Ovary (tissue), 9 donors: ENCODE results near the gene DUSP7. TPM values are rescaled to one million over a fixed set of nuclear protein-coding genes. Genes with fewer than 3 reads are reported as not detected.

Experiments used
- DNase-seq, 5 donors: peaks; one replicate each; pipeline ENCODE4 v3.0.0-alpha.2; 2019 to 2020
- H3K27ac ChIP-seq, 2 donors: fragments of 200-600 bp; one replicate each; pipeline versions ENCODE4 v1.5.1 to v1.8.0; 2019 to 2022
- H3K27me3 ChIP-seq: fragments of 200-600 bp; one replicate; pipeline ENCODE4 v1.8.0; 2022
- H3K36me3 ChIP-seq: fragments of 200-600 bp; sonication (generic); one replicate; pipeline ENCODE4 v1.5.1; 2019
- H3K4me1 ChIP-seq: one replicate; pipeline ENCODE4 v1.8.1; 2013; ENCODE audit warnings: mild to moderate bottlenecking, moderate library complexity; ENCODE audit not compliant: insufficient read depth
- H3K4me3 ChIP-seq: fragments of 200-600 bp; sonication (generic); one replicate; pipeline ENCODE4 v1.5.1; 2017
- H3K9me3 ChIP-seq, 2 donors: fragments of 200-600 bp in 1 of 2; sonication (generic) in 1 of 2; one replicate each; pipeline versions ENCODE4 v1.5.1 to v1.8.1; 2013 to 2019; ENCODE audit warnings: mild to moderate bottlenecking in 1 of 2, moderate library complexity in 1 of 2
- EP300 ChIP-seq: sonication (generic); formaldehyde crosslinking; IDR thresholded peaks from one replicate; pipeline ENCODE4 v1.6.1; 2017; ENCODE audit warnings: antibody characterized with exemption
- POLR2A ChIP-seq: fragments of 450-650 bp; IDR thresholded peaks from one replicate; pipeline ENCODE4 v1.6.1; 2017; ENCODE audit warnings: antibody characterized with exemption, mild to moderate bottlenecking, moderate library complexity
- WGBS, 3 donors: extraction: QIAGEN DNeasy Blood & Tissue Kit in 1 of 3; methylation state at CpG; one replicate each; pipeline versions ENCODE4 v1.1.5 to v1.1.7; 2013 to 2017; 5-methylcytosine and 5-hydroxymethylcytosine counted together
- intact Hi-C, 4 donors: fragments of 100-400 bp; cut with DNase I; formaldehyde crosslinking; loops; one replicate each; pipeline versions ENCODE4 v1.11.0 to v1.15.1; 2022 to 2023
- polyA plus RNA-seq, 2 donors: library from polyadenylated mRNA; stranded (reverse); fragments of 200-250 nt in 1 of 2; fragments of 350-450 nt in 1 of 2; fragmentation: Illumina TruSeq in 1 of 2; extraction: RNeasy Lipid Tissue Mini Kit (QIAGEN cat#74804) in 1 of 2; gene quantifications; one replicate each; pipeline ENCODE4 v1.2.3, GENCODE V29; 2013 to 2014
- total RNA-seq, 7 donors: library from RNA; depleted of rRNA in 2 of 7; stranded (reverse); fragments of >200 nt in 2 of 7; fragmentation: NEBNext Ultra II Directional in 3 of 7; extraction: Animal tissue kit (Norgen Biotek cat#: 25700) in 3 of 7; gene quantifications; one replicate each; pipeline versions ENCODE4 v1.1.0 to v1.2.4, GENCODE V29; 2016 to 2023
- TF ChIP-seq, protein P1 (sequence below), 3 donors: fragments of 450-650 bp in 2 of 3; fragments of 200-600 bp in 1 of 3; IDR thresholded peaks; one replicate each; pipeline versions ENCODE4 v1.5.1 to v1.8.0; 2016 to 2022; ENCODE audit warnings: antibody characterized with exemption in 3 of 3, mild to moderate bottlenecking in 1 of 3
- donor health status: DM: no; HTN: no; CAD: no; lungs with moderate emphysema.
- donor health status: DM: no; HTN: no; CAD: no.
- donor health status: Bipolar disorder and iron deficiency.
- donor health status: DM: yes; HTN: yes; CAD: no.
- donor health status: DM: no; HTN: no; CAD: no.
- donor health status: DM: yes; HTN: yes; CAD: no.

The DUSP7 gene
- total and polyA plus RNA-seq, 9 donors, result 5.1 to 18.0 (median 14.0) TPM

DNA sequence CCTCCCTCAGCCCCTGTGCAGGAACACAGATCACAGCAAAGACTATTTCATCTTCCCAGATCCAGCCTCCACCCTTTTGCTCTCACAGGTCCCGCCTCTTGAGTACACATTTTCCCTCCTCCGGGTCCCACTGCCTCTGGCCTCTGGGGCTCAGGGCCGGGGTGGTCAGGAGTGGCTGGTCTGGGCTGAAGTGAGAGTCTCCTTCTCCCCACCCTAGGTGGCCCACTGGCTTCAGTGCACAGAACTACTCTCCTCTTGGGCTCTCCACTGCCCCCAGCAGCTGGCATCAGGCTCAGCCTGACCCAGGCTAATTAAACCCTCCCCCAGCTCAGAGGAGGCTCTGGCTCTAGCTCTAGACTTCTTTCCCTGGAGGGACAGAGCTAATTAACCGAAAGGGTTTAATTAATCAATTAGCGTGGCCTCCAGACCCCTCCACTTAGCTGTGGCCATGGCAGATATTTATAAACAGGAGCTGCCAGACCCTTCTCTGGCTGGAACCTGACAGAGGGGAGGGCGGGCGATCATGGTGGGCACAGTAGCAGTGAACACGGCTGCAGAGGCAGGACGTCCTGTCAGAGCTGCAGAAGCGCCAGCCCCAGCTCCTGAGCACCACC lies 15.1 kb downstream of the DUSP7 start:
- WGBS, 3 donors, result 63 to 66% (median 63%) methylated on average over 10 of the region's 10 CpGs
- Histone ChIP-seq H3K36me3 (no peaks in the 10 kb centered on the region), H3K9me3 (no peaks in the 10 kb centered on the region), H3K4me3 (no peak overlapping the region), H3K27ac (no peak overlapping the region), H3K4me1 (no peaks in the 10 kb centered on the region), H3K27me3 (no peaks in the 10 kb centered on the region)
- TF ChIP-seq EP300, result no peak
- no peak for TF ChIP-seq POLR2A
- TF ChIP-seq, protein P1, sequence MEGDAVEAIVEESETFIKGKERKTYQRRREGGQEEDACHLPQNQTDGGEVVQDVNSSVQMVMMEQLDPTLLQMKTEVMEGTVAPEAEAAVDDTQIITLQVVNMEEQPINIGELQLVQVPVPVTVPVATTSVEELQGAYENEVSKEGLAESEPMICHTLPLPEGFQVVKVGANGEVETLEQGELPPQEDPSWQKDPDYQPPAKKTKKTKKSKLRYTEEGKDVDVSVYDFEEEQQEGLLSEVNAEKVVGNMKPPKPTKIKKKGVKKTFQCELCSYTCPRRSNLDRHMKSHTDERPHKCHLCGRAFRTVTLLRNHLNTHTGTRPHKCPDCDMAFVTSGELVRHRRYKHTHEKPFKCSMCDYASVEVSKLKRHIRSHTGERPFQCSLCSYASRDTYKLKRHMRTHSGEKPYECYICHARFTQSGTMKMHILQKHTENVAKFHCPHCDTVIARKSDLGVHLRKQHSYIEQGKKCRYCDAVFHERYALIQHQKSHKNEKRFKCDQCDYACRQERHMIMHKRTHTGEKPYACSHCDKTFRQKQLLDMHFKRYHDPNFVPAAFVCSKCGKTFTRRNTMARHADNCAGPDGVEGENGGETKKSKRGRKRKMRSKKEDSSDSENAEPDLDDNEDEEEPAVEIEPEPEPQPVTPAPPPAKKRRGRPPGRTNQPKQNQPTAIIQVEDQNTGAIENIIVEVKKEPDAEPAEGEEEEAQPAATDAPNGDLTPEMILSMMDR (IDR thresholded peaks at IDR 0.05), result no peak
- intact Hi-C loops, result no loop called here
- no peak for DNase-seq

DNA sequence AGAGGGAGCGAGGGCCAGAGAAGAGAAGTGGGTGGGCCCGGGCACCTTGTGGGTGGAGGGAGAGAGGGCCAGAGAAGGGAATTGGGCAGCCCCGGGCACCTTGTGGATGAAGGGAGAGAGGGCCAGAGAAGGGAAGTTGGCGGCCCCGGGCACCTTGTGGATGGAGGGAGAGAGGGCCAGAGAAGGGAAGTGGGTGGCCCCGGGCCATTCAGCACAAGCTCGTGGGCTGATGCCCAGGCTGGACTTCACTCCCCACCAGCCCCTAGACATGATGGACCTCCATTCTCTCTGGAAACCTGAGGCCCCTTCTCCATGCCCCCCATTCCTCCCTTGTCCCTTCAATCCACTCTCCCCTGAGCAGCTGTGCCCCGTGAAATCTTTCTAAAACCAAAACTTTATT lies 15.8 kb downstream of the DUSP7 start:
- H3K27ac ChIP-seq, result no peak overlapping the region
- DNase-seq, result no peak
- H3K4me1 ChIP-seq, result no peaks in the 10 kb centered on the region
- no peak overlapping the region for H3K4me3 ChIP-seq
- no peak for TF ChIP-seq EP300
- TF ChIP-seq, protein P1 (IDR thresholded peaks at IDR 0.05), result no peak
- no peak for TF ChIP-seq POLR2A
- no peaks in the 10 kb centered on the region for H3K27me3 ChIP-seq
- 83 to 93% (median 88%) methylated on average over 8 of the region's 8 CpGs for WGBS, 3 donors
- H3K9me3 ChIP-seq, result no peaks in the 10 kb centered on the region
- intact Hi-C loops, result no loop called here
- H3K36me3 ChIP-seq, result no peaks in the 10 kb centered on the region

DNA sequence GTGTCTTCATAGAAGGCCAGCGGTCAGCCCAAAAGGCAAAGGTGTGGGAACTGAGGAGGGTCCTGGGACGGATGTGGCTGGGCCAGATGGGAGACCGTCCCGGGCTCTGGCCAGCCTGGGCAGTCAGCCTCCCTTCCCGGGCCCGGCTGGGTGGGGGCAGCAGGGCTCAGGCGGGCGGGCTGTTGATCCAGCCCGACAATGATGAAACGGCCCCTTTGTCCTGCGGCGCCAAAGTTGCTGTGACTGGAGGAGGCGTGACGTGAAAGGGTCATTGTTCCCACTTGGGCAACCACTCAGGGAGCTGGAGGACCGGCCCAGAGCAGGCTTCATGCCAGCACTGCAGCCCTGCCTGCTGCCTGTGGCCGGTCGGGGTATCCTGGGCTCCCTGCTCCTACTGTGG lies 16.5 kb downstream of the DUSP7 start:
- TF ChIP-seq, protein P1 (IDR thresholded peaks at IDR 0.05), result no peak
- TF ChIP-seq POLR2A (no peak), EP300 (no peak)
- no peaks in the 10 kb centered on the region for H3K27me3 ChIP-seq
- WGBS, 3 donors, result 82 to 86% (median 84%) methylated on average over 16 to 17 of the region's 17 CpGs
- no peak overlapping the region for H3K4me3 ChIP-seq
- no peaks in the 10 kb centered on the region for H3K4me1 ChIP-seq
- H3K9me3 ChIP-seq, result no peaks in the 10 kb centered on the region
- intact Hi-C loops, result no loop called here
- DNase-seq, result no peak
- no peaks in the 10 kb centered on the region for H3K36me3 ChIP-seq
- no peak overlapping the region for H3K27ac ChIP-seq

DNA sequence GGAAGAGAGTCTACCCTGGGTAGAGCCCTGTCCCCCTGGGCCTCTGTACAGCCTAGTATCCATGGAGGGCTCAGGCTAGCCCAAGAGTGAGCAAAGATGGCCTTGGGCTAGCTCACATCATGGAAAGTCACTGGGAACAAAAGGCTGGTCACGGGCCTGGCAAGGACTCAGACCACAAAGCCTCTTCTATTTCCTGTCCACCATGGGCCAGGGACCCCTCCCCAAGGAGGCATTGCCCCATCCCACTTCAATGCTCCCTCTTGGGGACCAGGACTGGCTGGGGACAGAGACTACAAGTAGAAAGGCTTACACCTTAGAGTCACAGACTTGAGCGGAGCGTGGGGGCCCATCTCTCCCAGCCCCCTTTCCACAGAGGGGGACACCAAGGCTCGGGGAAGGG lies 16.9 kb downstream of the DUSP7 start:
- Histone ChIP-seq H3K4me1 (no peaks in the 10 kb centered on the region), H3K9me3 (no peaks in the 10 kb centered on the region), H3K27ac (no peak overlapping the region), H3K36me3 (no peaks in the 10 kb centered on the region), H3K4me3 (no peak overlapping the region), H3K27me3 (no peaks in the 10 kb centered on the region)
- WGBS, 3 donors, result 86 to 95% (median 91%) methylated on average over 4 of the region's 4 CpGs
- TF ChIP-seq, protein P1 (IDR thresholded peaks at IDR 0.05), result no peak
- TF ChIP-seq POLR2A, result no peak
- no peak for TF ChIP-seq EP300
- no peak for DNase-seq
- intact Hi-C loops, result no loop called here
